Panc1 (cell line): Measurements from ENCODE around the gene CDK8. TPM values are rescaled to one million over a fixed set of nuclear protein-coding genes. Genes with fewer than 3 reads are reported as not detected.

Source experiments
- ATAC-seq: fragments of 200-7000 bp; cut with Tn5 transposase; 2 replicates; pipeline ENCODE4 v1.9.1; 2020; ENCODE audit warnings: mild to moderate bottlenecking, moderate library complexity
- BruUV-seq: library from RNA; stranded (reverse); fragments of 400-500 nt; replicated peaks from 2 replicates; lab custom pipeline; 2021; lab: Mats Ljungman, UMichigan
- CTCF ChIA-PET: fragments of 300-600 bp; sonication (Branson Sonifier 250); formaldehyde crosslinking; loops from one replicate; lab custom pipeline; 2022; ENCODE audit warnings: antibody characterized with exemption; lab: Charles Lee
- POLR2A ChIA-PET: fragments of 300-600 bp; sonication (Branson Sonifier 250); formaldehyde crosslinking; loops from one replicate; lab custom pipeline; 2022; ENCODE audit warnings: antibody characterized with exemption; lab: Charles Lee
- DNase-seq: peaks from one replicate; pipeline ENCODE4 v3.0.0-alpha.2; 2010; ENCODE audit warnings: low read depth, low spot score
- H3K27ac ChIP-seq: 2 replicates; pipeline ENCODE4 v1.5.1; 2011; ENCODE audit warnings: mild to moderate bottlenecking, low read length, inconsistent platforms
- H3K27me3 ChIP-seq: fragments of 200-500 bp; sonication (Bioruptor generic); 2 replicates; pipeline ENCODE4 v1.6.0; 2014; ENCODE audit warnings: low read length, inconsistent platforms; ENCODE audit not compliant: control insufficient read depth, insufficient read depth
- H3K36me3 ChIP-seq: fragments of 200-500 bp; sonication (Bioruptor generic); 2 replicates; pipeline ENCODE4 v1.5.1; 2014; ENCODE audit warnings: inconsistent platforms, mild to moderate bottlenecking, low read length, moderate library complexity; ENCODE audit not compliant: control insufficient read depth, insufficient read depth
- H3K4me1 ChIP-seq: 2 replicates; pipeline ENCODE4 v1.5.1; 2011; ENCODE audit warnings: inconsistent platforms, mild to moderate bottlenecking, low read length, moderate library complexity; ENCODE audit not compliant: control insufficient read depth, insufficient read depth
- H3K4me3 ChIP-seq, 2 experiments: 2 replicates each; pipeline ENCODE4 v1.5.1; 2011 to 2012; ENCODE audit warnings: low read depth in 2 of 2, low read length in 2 of 2, mild to moderate bottlenecking in 2 of 2, inconsistent platforms in 1 of 2, moderate library complexity in 1 of 2
- H3K9me3 ChIP-seq: fragments of 200-500 bp; sonication (Bioruptor generic); 2 replicates; pipeline ENCODE4 v1.5.1; 2014; ENCODE audit warnings: low read depth, mild to moderate bottlenecking, inconsistent platforms, low read length, moderate library complexity; ENCODE audit not compliant: control insufficient read depth, insufficient read depth
- POLR2AphosphoS5 ChIP-seq: IDR thresholded peaks from 2 replicates; pipeline ENCODE4 v1.6.1; 2012; ENCODE audit warnings: mild to moderate bottlenecking, low read depth, low read length, moderate library complexity
- SIN3A ChIP-seq: IDR thresholded peaks from 2 replicates; pipeline ENCODE4 v1.6.1; 2012; ENCODE audit warnings: low read depth, mild to moderate bottlenecking, low read length, moderate library complexity, borderline replicate concordance; ENCODE audit not compliant: insufficient read depth
- TCF7L2 ChIP-seq: IDR thresholded peaks from 2 replicates; pipeline ENCODE4 v1.6.1; 2011; ENCODE audit warnings: mild to moderate bottlenecking, low read depth, low read length, inconsistent platforms
- in situ Hi-C: cut with HindIII; loops from 2 replicates; pipeline ENCODE4 v1.10.0; 2016; ENCODE audit warnings: low sequenced_read_pairs, low pct_unique_long_range_greater_than_20kb
- intact Hi-C: fragments of 100-400 bp; cut with micrococcal nuclease; formaldehyde crosslinking; loops from one replicate; pipeline ENCODE4 v1.10.0; 2022; ENCODE audit not compliant: unreplicated experiment
- total RNA-seq: library from RNA; stranded (reverse); gene quantifications from one replicate; pipeline ENCODE4 v1.2.1, GENCODE V29; 2021; ENCODE audit not compliant: unreplicated experiment
- TF ChIP-seq, protein P1 (sequence below): fragments of 450-650 bp; IDR thresholded peaks from 2 replicates; pipeline ENCODE4 v1.5.1; 2017; ENCODE audit warnings: mild to moderate bottlenecking
- TF ChIP-seq, protein P2 (sequence below), 2 experiments: IDR thresholded peaks; 2 replicates each; pipeline ENCODE4 v1.6.1; 2011 to 2012; ENCODE audit warnings: low read depth in 2 of 2, control low read depth in 1 of 2, low read length in 1 of 2, mild to moderate bottlenecking in 1 of 2, moderate library complexity in 1 of 2; ENCODE audit not compliant: insufficient read depth in 1 of 2

Gene CDK8
- total RNA-seq, 1 experiment from 2014 or later = 14.9 TPM

DNA sequence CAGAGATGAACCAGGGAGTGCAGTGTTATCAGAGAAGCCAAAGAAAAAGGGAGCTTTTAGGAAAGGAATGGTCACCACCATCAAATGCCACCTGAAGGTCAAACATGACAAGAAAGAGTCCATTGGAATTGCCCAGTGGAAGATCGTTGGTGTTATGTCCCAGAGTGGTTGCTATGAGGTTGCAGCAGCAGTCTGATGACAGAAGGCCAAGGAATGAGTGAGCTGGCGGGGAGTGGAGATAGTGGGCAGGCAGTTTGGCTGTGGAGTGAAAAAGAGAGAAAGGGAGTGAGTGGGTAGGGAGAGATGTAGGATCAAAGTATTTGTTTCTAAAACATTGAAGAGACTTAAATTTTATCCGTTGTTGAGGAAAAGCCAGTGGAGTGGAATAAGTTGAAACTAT is 186.2 kb downstream of the CDK8 start:
- TF ChIP-seq SIN3A (no peak), TCF7L2 (no peak), POLR2AphosphoS5 (no peak)
- TF ChIP-seq, protein P1, sequence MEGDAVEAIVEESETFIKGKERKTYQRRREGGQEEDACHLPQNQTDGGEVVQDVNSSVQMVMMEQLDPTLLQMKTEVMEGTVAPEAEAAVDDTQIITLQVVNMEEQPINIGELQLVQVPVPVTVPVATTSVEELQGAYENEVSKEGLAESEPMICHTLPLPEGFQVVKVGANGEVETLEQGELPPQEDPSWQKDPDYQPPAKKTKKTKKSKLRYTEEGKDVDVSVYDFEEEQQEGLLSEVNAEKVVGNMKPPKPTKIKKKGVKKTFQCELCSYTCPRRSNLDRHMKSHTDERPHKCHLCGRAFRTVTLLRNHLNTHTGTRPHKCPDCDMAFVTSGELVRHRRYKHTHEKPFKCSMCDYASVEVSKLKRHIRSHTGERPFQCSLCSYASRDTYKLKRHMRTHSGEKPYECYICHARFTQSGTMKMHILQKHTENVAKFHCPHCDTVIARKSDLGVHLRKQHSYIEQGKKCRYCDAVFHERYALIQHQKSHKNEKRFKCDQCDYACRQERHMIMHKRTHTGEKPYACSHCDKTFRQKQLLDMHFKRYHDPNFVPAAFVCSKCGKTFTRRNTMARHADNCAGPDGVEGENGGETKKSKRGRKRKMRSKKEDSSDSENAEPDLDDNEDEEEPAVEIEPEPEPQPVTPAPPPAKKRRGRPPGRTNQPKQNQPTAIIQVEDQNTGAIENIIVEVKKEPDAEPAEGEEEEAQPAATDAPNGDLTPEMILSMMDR = no peak
- TF ChIP-seq, protein P2, sequence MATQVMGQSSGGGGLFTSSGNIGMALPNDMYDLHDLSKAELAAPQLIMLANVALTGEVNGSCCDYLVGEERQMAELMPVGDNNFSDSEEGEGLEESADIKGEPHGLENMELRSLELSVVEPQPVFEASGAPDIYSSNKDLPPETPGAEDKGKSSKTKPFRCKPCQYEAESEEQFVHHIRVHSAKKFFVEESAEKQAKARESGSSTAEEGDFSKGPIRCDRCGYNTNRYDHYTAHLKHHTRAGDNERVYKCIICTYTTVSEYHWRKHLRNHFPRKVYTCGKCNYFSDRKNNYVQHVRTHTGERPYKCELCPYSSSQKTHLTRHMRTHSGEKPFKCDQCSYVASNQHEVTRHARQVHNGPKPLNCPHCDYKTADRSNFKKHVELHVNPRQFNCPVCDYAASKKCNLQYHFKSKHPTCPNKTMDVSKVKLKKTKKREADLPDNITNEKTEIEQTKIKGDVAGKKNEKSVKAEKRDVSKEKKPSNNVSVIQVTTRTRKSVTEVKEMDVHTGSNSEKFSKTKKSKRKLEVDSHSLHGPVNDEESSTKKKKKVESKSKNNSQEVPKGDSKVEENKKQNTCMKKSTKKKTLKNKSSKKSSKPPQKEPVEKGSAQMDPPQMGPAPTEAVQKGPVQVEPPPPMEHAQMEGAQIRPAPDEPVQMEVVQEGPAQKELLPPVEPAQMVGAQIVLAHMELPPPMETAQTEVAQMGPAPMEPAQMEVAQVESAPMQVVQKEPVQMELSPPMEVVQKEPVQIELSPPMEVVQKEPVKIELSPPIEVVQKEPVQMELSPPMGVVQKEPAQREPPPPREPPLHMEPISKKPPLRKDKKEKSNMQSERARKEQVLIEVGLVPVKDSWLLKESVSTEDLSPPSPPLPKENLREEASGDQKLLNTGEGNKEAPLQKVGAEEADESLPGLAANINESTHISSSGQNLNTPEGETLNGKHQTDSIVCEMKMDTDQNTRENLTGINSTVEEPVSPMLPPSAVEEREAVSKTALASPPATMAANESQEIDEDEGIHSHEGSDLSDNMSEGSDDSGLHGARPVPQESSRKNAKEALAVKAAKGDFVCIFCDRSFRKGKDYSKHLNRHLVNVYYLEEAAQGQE (IDR thresholded peaks at IDR 0.05; ENCODE audit: insufficient read depth in 1 of 2, low read depth in 2 of 2, low read length in 1 of 2) = no peak
- Histone ChIP-seq H3K9me3 (0 out of 2 replicates have a peak, but pooled peaks cover 7% of the 10 kb centered on the region), H3K4me3 (no peak overlapping the region), H3K27me3 (no peaks in the 10 kb centered on the region), H3K4me1 (no peaks in the 10 kb centered on the region), H3K27ac (no peak overlapping the region), H3K36me3 (no peaks in the 10 kb centered on the region)
- in situ Hi-C loops (no loop called here), intact Hi-C loops (no loop called here)
- no peak for ATAC-seq
- DNase-seq = no peak
- CTCF ChIA-PET = no interaction called here
- BruUV-seq = no TSS peak
- POLR2A ChIA-PET = no interaction called here

GRCh38 chr13:26441476-26441875 is 187.5 kb downstream of the CDK8 start:
- no TSS peak for BruUV-seq
- Histone ChIP-seq H3K27ac (no peak overlapping the region), H3K4me3 (no peak overlapping the region), H3K36me3 (no peaks in the 10 kb centered on the region), H3K27me3 (no peaks in the 10 kb centered on the region), H3K4me1 (no peaks in the 10 kb centered on the region), H3K9me3 (0 out of 2 replicates have a peak, but pooled peaks cover 7% of the 10 kb centered on the region)
- in situ Hi-C loops = no loop called here
- TF ChIP-seq, protein P2 (IDR thresholded peaks at IDR 0.05; ENCODE audit: insufficient read depth in 1 of 2, low read depth in 2 of 2, low read length in 1 of 2) = no peak
- no peak for TF ChIP-seq TCF7L2
- DNase-seq (no peak), ATAC-seq (no peak)
- POLR2A ChIA-PET = no interaction called here
- CTCF ChIA-PET = no interaction called here
- intact Hi-C loops = no loop called here
